ENCODE results near the gene GABBR2.
"Not testable (repeated sequence)": the region's sequence is repeated elsewhere in the genome, so short reads cannot be mapped to it uniquely, and the experiment has no call there.

Gene GABBR2

DNA sequence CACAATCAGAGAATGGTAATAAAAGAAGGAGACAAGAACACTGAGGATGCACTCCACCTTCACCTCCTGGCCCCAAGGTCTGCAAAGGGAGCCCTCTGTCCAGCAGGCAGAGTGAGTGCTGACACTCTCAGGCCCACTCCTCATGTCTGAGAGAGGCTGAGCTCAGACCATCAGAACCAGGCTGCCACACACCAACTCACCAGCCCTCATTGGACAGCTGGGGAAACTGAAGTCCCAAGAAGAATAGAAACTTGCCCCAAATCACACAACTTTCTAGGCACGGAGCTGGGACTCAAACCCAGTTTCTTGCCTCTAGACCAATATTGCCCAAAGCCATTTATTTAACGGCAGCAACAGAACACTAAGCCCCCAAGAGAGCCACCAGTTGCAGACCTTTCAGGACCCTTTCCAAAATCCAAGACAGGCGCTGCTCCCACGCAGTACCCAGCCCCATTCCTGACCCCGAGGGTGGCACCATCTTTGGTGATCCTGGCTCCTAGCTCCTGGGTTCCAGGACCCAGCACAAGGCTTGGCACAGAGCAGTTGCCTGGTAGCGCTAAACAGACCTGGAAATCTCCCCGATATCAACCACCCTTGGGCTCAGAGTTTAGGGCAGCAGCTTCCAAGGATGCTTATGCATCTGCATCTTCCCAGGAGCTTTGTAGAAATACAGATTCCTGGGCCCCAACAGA is 192.4 kb downstream of the GABBR2 start:
- no peak for DNase-seq (ENCODE audit: low read depth in 2 of 2)

DNA sequence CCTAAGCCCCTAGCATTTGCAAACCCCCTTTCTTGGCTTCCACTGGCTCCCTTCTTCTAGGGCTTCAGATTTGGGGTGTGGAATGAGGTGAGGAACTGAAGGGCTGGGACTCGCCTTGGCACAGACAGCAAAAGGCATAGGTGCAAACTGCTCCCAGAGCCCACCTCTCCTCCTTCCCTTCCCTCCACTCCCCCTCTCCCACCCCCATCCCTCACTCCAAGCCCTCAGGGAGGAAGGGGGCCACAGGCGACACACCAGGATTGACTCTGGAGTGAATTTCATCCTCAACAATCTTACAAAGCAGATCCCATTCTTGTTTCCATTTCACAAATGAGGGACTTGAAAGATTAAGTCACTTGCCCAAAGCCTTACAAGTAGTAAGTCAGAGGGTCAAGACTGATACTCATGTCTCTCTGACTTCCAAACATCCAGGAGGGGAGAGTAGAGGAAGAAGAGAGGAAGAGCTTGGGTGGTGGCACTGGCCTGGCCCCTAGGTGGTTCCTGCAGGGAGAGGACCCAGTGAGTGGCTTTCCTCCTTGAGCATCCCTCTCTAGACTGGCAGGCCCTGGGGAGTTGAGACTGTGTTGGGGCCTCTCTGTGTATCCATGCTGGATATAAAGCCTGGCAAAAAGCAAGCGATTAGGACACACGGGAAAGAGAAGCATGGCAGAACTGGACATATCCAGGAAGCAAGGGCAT is 193.1 kb downstream of the GABBR2 start:
- DNase-seq (ENCODE audit: low read depth in 2 of 2), result no peak

GRCh38 chr9:98514841-98515240 is 193.9 kb downstream of the GABBR2 start:
- no peak for DNase-seq (ENCODE audit: low read depth in 2 of 2)

GRCh38 chr9:98508217-98508919 is 200.4 kb downstream of the GABBR2 start:
- DNase-seq (ENCODE audit: low read depth in 2 of 2), result not testable (repeated sequence)

- no peak for DNase-seq (ENCODE audit: low read depth in 2 of 2)
These were observed 202.2 kb downstream of the GABBR2 start for GRCh38 chr9:98506422-98507054.

GRCh38 chr9:98504298-98505282 is 204.1 kb downstream of the GABBR2 start:
- DNase-seq (ENCODE audit: low read depth in 2 of 2), result no peak

DNA sequence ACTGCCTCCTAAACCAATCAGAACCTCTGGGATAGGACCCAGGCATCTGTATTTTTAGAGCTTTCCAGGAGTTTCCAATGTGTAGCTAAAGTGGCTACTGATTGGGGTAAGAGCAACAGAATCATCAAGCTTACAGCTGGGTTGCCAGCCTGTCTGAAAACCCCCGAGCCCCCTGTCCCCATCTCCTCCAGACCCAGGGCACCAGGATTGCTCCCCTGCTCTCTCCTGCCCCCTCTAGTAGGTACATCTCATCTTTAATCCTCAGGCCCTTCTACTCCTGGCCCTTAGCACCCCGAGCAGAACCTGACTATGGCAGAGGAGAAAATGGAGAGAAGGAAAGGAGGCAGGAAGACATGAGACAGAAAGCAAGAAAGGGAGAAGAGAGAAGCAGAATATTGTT is 204.9 kb downstream of the GABBR2 start:
- DNase-seq (ENCODE audit: low read depth in 2 of 2), result no peak

GRCh38 chr9:98502976-98503325 is 205.8 kb downstream of the GABBR2 start:
- DNase-seq (ENCODE audit: low read depth in 2 of 2), result no peak

- no peak for DNase-seq (ENCODE audit: low read depth in 2 of 2)
These were observed 206.3 kb downstream of the GABBR2 start for GRCh38 chr9:98502311-98502975.

DNA sequence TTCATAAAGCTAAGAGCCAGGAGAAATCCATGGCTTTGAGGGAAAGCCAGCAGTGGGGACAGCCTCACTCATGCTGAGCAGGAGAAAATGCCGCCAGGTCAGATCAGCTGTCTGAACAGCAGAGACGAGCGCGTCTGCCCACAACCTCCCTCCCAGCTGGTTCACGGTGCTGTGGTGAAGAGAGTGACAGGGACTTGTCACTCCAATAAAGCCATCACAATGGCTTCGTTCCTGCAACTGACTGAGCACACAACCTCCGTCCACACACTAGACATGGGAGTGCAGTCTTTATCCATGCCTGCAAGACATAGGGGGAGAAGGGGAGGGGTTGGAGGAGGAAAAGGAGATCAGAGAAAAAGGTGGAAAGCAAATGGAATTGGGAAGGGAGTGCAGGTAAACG is 206.9 kb downstream of the GABBR2 start:
- no peak for DNase-seq (ENCODE audit: low read depth in 2 of 2)

- DNase-seq (ENCODE audit: low read depth in 2 of 2), result not testable (repeated sequence)
These were observed 207.5 kb downstream of the GABBR2 start for GRCh38 chr9:98501259-98501658.

- no peak for DNase-seq (ENCODE audit: low read depth in 2 of 2)
These were observed 208.3 kb downstream of the GABBR2 start for GRCh38 chr9:98500337-98500919.

DNA sequence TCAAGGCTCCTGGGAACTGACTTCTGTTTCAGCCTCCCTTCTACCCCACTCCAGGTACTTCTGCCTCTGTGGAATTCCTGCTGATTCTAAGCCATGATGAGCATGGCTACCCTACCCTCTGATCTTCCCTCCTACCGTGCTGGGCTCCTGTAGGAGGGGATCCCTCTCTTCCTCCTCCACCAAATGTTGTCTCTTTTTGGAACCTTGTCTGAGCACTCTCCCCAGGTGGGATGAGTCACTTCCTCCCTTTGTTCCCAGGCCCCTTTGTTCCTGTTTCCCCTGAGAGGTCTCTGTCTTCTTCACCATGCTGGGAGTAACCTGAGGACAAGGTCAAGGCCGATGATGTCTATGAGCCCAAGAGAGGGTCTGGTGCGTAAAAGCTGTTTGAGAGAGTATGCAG is 213.2 kb downstream of the GABBR2 start:
- no peak for DNase-seq (ENCODE audit: low read depth in 2 of 2)

DNA sequence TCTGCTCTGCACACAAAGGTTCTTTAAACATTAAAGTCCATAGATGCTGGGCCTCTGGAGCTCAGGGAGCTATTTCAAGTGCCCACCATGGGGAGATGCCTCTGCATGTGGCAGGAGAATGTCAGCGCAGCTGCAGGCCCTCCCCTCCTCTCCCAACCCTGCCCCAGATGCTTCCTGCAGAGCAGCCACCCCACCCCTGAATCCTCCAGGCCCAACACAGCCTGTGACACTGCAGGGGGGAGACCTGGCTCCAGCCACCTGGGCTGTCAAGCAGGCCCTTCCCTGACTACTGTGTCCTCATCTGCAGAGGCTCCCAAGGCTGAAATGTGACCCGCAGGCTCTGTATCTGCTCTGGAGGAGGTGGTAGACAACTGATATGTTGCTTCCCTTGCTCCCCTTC is 213.9 kb downstream of the GABBR2 start:
- no peak for DNase-seq (ENCODE audit: low read depth in 2 of 2)

- DNase-seq (ENCODE audit: low read depth in 2 of 2), result no peak
These were observed 216.9 kb downstream of the GABBR2 start for GRCh38 chr9:98491828-98492227.

- DNase-seq (ENCODE audit: low read depth in 2 of 2), result no peak
These were observed 217.5 kb downstream of the GABBR2 start for GRCh38 chr9:98491231-98491651.

GRCh38 chr9:98488571-98489312 is 220.0 kb downstream of the GABBR2 start:
- no peak for DNase-seq (ENCODE audit: low read depth in 2 of 2)

DNA sequence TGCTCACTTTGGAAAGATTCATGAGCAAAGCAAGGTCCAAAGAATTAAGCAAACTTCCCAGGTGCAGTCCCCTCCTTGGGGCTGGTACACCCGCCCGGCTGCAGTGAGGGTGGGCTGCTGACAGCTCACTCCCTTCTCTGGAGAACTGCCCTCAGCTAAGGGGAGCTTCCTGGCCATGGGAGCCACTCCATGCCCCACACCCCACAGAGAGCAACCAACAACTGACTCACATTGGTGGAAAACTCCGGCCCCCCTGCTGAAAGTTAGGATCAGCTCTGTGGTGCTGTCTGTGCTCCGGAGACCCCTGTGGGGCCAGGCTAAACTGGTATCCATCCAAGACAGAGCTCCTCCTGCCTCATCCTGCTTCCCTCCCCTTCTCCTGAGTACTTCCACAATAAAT is 223.0 kb downstream of the GABBR2 start:
- DNase-seq (ENCODE audit: low read depth in 2 of 2), result no peak

DNA sequence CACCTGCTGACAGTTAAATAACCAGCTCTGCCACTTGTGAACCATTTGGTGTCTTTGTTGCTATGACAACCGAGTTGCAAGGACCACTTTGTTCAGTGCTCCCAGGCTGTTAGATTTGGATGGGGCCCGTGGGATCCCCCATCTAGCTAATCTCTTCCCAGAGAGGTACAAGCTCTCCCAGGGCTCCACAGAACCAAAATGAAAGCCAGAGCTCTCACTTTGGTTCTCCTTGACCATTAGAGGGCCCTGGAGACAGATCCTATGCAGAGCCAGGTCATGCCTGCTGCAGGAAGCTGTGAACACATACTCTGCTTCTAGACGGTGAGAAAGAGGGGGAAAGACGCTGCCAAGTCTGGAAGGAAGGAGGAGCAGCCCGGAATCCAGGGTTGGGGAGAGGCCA is 224.6 kb downstream of the GABBR2 start:
- DNase-seq (ENCODE audit: low read depth in 2 of 2), result no peak

GRCh38 chr9:98482226-98482625 is 226.5 kb downstream of the GABBR2 start:
- DNase-seq (ENCODE audit: low read depth in 2 of 2), result no peak
